Superior temporal gyrus (tissue), 1 donor: ENCODE measurements around the gene SLAMF8.

Source experiments
- DNase-seq: peaks from one replicate; pipeline ENCODE4 v3.0.0-alpha.2; 2016; ENCODE audit errors: extremely low spot score

Gene SLAMF8

DNA sequence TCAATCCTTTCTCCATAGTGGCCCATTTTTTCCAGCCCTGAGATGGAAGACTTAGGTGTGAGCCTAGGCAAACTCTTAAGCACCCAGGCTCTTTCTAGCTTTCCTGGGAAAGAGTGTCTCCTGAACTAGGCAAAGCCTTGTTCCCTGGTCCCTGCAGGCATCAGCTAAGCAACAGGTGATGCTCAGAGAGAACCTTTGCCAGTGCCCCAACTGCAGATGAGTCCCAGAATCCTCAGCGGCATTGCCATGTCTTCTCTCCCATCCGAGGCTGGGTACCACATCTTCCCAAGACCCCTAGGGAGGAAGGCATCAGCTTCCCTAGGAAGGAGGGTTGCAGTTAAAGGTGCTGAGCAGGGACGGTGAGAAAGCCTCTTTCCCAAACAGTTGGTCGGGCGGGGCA lies 44.0 kb downstream of the SLAMF8 start:
- DNase-seq, result no peak

DNA sequence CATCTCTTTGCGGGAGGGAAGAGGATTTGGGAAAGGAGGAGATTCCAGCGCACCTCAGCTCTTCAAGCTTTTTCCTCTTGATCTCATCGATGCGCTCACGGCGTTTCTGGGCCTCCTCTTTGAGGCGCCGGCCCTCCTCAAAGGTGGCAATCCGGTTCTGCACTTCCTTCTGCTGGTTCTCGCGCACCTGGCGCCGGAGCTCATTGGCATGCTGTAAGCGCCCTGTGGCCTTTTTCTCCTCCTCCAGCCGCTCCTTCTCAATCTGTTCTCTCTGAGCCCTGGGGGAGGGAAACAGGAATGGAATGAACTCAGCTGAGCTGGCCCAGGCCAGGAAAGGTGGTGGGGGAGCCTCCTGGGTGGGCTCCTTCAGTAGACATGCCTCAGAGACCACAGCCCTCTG lies 46.2 kb downstream of the SLAMF8 start:
- no peak for DNase-seq

- no peak for DNase-seq
Measured at GRCh38 chr1:159873530-159874143, 47.0 kb downstream of the SLAMF8 start.

DNA sequence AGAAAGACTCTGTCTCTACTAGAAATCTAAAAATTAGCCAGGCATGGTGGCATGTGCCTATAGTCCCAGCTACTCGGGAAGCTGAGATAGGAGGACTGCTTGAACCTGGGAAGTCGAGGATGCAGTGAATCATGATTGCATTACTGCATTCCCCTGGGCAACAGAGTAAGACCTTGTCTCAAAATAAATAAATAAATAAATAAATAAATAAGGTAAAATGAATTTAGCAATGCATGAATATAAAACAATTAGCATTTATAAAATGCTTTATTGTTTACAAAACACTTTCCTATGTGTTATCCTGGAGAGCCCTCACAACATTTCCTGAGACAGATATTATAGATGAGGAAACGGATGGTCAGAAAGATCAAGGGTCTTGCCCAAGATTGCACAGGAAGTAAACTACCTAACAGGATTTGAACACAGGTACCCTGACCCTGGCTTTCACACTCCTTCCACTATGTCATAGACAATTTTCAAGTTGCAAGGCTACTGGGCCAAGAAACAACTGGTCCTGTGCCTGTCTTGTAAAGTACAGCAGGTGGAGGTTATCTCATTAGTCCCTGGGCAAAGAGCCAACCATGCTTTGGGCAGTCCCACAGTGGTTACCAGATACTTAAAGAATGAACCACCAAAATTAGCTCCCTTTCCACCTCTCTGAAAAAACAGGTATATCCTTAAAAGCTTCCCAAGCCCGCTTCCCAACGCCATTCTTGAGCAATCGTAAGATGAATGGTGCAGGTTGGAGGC lies 51.2 kb downstream of the SLAMF8 start:
- DNase-seq, result no peak

- peak; percentile 27 for DNase-seq
Measured at GRCh38 chr1:159879136-159879535, 52.5 kb downstream of the SLAMF8 start.

GRCh38 chr1:159879977-159880376 lies 53.3 kb downstream of the SLAMF8 start:
- no peak for DNase-seq

GRCh38 chr1:159880430-159880829 lies 53.8 kb downstream of the SLAMF8 start:
- DNase-seq, result no peak

- no peak for DNase-seq
Measured at GRCh38 chr1:159881622-159882526, 55.2 kb downstream of the SLAMF8 start.

- no peak for DNase-seq
Measured at GRCh38 chr1:159882527-159882862, 55.8 kb downstream of the SLAMF8 start.

DNA sequence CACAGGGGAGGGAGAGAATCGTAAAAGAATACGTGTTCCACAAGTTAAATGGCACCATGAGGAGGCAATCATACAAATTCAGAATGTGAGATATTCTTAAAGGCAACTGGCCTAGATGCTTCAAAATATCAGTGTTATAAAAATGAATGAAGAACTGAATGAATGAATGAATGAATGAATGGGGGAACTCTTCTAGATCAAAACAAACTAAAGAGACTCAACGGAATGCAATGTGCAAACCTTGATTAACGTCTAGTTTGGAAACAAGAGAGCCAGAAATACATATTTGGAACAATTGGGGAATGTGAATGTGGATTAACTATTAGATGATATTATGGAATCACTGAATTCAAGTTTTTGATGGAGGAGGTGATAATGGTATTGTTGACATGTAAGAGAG lies 56.5 kb downstream of the SLAMF8 start:
- no peak for DNase-seq

DNA sequence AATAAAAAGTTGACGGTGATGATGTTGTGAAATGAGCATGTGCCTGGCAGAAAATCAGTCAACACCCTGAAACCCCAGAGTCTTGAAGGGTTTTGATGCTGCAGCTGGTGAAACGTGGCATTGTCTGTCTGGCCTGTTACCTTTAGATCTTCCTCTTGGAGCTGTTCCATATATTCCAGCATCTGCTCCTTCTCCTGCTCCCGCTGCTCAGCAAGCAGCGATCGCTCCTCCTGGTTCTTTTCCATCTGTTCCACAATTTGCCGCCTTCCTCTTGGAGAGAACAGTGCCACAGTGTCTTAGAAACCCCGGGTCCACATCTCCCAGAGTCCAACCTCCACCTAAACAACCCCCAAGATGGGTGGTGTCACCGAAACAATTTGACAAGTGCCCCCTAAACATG lies 57.6 kb downstream of the SLAMF8 start:
- no peak for DNase-seq
